ENCODE data around the gene PAK1.
"Not testable (repeated sequence)": the region's sequence is repeated elsewhere in the genome, so short reads cannot be mapped to it uniquely, and the experiment has no call there.

Gene PAK1

GRCh38 chr11:77340501-77340900 is 133.4 kb downstream of the PAK1 start:
- DNase-seq (ENCODE audit: low read depth, low spot score), result no peak
- H3K4me3 ChIP-seq (ENCODE audit: low read length), result no peak overlapping the region

- DNase-seq (ENCODE audit: low read depth, low spot score), result no peak
- no peak overlapping the region for H3K4me3 ChIP-seq (ENCODE audit: low read length)
These were observed 141.6 kb downstream of the PAK1 start for GRCh38 chr11:77332259-77332658.

GRCh38 chr11:77325159-77325558 is 148.7 kb downstream of the PAK1 start:
- no peak for DNase-seq (ENCODE audit: low read depth, low spot score)
- H3K4me3 ChIP-seq (ENCODE audit: low read length), result no peak overlapping the region

- DNase-seq (ENCODE audit: low read depth, low spot score), result no peak
These were observed 149.4 kb downstream of the PAK1 start for GRCh38 chr11:77324508-77324907.

GRCh38 chr11:77322926-77323590 is 150.8 kb downstream of the PAK1 start:
- DNase-seq (ENCODE audit: low read depth, low spot score), result no peak
- H3K4me3 ChIP-seq (ENCODE audit: low read length), result no peak overlapping the region

More at GRCh38 chr11:77324508-77324907, 149.4 kb downstream of the PAK1 start:
- H3K4me3 ChIP-seq (ENCODE audit: low read length), result no peak overlapping the region

GRCh38 chr11:77322506-77322905 is 151.4 kb downstream of the PAK1 start:
- no peak for DNase-seq (ENCODE audit: low read depth, low spot score)
- no peak overlapping the region for H3K4me3 ChIP-seq (ENCODE audit: low read length)

- DNase-seq (ENCODE audit: low read depth, low spot score), result no peak
- no peak overlapping the region for H3K4me3 ChIP-seq (ENCODE audit: low read length)
These were observed 153.5 kb downstream of the PAK1 start for GRCh38 chr11:77320351-77320750.

- no peak for DNase-seq (ENCODE audit: low read depth, low spot score)
- H3K4me3 ChIP-seq (ENCODE audit: low read length), result no peak overlapping the region
These were observed 155.3 kb downstream of the PAK1 start for GRCh38 chr11:77318600-77318999.

- DNase-seq (ENCODE audit: low read depth, low spot score), result no peak
- H3K4me3 ChIP-seq (ENCODE audit: low read length), result no peak overlapping the region
These were observed 157.1 kb downstream of the PAK1 start for GRCh38 chr11:77316733-77317342.

- H3K4me3 ChIP-seq (ENCODE audit: low read length), result no peak overlapping the region
- no peak for DNase-seq (ENCODE audit: low read depth, low spot score)
These were observed 161.8 kb downstream of the PAK1 start for GRCh38 chr11:77312107-77312506.

- no peak overlapping the region for H3K4me3 ChIP-seq (ENCODE audit: low read length)
- no peak for DNase-seq (ENCODE audit: low read depth, low spot score)
These were observed 162.2 kb downstream of the PAK1 start for GRCh38 chr11:77311701-77312100.

GRCh38 chr11:77310721-77311120 is 163.2 kb downstream of the PAK1 start:
- no peak overlapping the region for H3K4me3 ChIP-seq (ENCODE audit: low read length)
- no peak for DNase-seq (ENCODE audit: low read depth, low spot score)

GRCh38 chr11:77309401-77310085 is 164.4 kb downstream of the PAK1 start:
- no peak overlapping the region for H3K4me3 ChIP-seq (ENCODE audit: low read length)

GRCh38 chr11:77308838-77309237 is 165.1 kb downstream of the PAK1 start:
- no peak overlapping the region for H3K4me3 ChIP-seq (ENCODE audit: low read length)
- DNase-seq (ENCODE audit: low read depth, low spot score), result no peak

More at GRCh38 chr11:77309401-77310085, 164.4 kb downstream of the PAK1 start:
- no peak for DNase-seq (ENCODE audit: low read depth, low spot score)

- no peak for DNase-seq (ENCODE audit: low read depth, low spot score)
These were observed 170.6 kb downstream of the PAK1 start for GRCh38 chr11:77303328-77303727.

GRCh38 chr11:77302752-77303151 is 171.1 kb downstream of the PAK1 start:
- DNase-seq (ENCODE audit: low read depth, low spot score), result no peak
- no peak overlapping the region for H3K4me3 ChIP-seq (ENCODE audit: low read length)

More at GRCh38 chr11:77303328-77303727, 170.6 kb downstream of the PAK1 start:
- no peak overlapping the region for H3K4me3 ChIP-seq (ENCODE audit: low read length)

- no peak within 1 kb of the TSS for H3K4me3 ChIP-seq (ENCODE audit: low read length)
- DNase-seq (ENCODE audit: low read depth, low spot score), result no peak
These were observed 172.4 kb downstream of the PAK1 start, which contains the start of gene GDPD4 for GRCh38 chr11:77301510-77301909. TSS of gene GDPD4 (minus strand) at chr11:77301686. CDS start at chr11:77285137, 16,549 bp downstream.

- H3K4me3 ChIP-seq (ENCODE audit: low read length), result no peak overlapping the region
- no peak for DNase-seq (ENCODE audit: low read depth, low spot score)
These were observed 173.2 kb downstream of the PAK1 start for GRCh38 chr11:77300695-77301094.

GRCh38 chr11:77300028-77300427 is 173.9 kb downstream of the PAK1 start:
- not testable (repeated sequence) for DNase-seq (ENCODE audit: low read depth, low spot score)

GRCh38 chr11:77299528-77299993 is 174.3 kb downstream of the PAK1 start:
- DNase-seq (ENCODE audit: low read depth, low spot score), result no peak
- H3K4me3 ChIP-seq (ENCODE audit: low read length), result no peak overlapping the region

More at GRCh38 chr11:77300028-77300427, 173.9 kb downstream of the PAK1 start:
- not testable (repeated sequence) for H3K4me3 ChIP-seq (ENCODE audit: low read length)

All from Jurkat, Clone E6-1 (cell line).